PC-3 (cell line): Measurements from ENCODE around the gene SLC38A11. TPM values are rescaled to one million over a fixed set of nuclear protein-coding genes. Genes with fewer than 3 reads are reported as not detected.

ENCODE experiments used
- total RNA-seq: library from RNA; depleted of rRNA; stranded (reverse); fragments of >200 nt; gene quantifications from 2 replicates; pipeline ENCODE4 v1.2.3, GENCODE V29; 2014; rRNA removed

SLC38A11 gene
- total RNA-seq, 1 experiment from 2014 or later = 0.36 TPM

Other genes starting within 250 kb of the SLC38A11 start
- gene COBLL1, start 113.7 kb downstream of the SLC38A11 start, total RNA-seq = 3.6 and 4.3 TPM in 2 replicates
- 0.07 and 0.12 TPM in 2 replicates for gene SCN3A, start 248.5 kb upstream of the SLC38A11 start, total RNA-seq